ENCODE data around the gene SLC38A10.

The SLC38A10 gene

DNA sequence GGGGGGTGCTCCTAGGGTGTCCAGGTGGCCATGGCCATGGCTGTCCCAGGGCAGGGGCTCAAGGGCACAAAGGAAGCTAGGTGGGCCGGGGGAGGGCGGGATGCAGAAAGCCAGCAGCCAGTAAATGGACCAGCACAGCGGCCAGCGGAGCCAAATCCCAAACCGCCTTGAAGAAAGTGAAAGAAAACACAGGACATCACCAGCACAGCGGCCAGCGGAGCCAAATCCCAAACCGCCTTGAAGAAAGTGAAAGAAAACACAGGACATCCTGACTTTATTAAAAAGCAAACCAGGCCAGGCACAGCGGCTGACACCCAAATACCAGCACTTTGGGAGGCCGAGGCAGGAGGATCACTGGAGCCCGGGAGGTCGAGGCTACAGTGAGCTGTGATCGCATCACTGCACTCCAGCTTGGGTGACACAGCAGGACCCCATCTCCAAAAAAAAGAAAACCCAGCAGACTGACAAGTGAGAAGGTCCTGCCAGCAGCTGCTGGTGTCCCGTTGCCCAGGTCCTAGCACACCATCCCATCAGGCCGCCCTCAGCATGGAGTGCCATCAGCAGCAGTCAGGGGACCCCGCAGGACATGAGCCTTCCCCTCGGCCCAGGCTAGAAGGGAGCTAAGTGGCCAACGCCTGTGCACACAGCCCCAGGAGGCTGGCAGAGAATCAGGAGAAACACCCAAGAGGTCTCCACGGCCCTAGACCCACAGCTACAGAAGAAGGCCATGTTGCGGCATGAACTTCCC lies 17.0 kb downstream of the SLC38A10 start:
- no peak for DNase-seq (ENCODE audit: low read depth)

DNA sequence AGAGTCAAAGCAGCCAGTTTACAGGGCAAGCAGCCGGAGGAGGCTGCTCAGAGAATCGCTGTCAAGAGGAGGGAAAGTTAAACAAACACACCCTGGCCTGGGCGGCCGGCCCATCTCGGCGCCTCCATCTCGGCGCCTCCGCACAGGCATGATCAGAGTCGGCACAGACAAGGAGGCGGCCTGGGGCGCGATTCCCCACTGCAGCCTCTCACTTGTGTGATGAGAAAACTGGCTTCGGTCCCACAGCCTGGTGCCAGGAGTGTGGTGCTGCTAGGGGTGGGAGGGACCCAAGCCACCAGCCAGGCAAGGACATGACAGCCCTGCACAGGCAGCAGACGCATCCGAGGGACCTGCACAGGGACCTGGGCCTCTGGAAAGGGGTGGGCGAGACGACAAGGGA lies 17.7 kb downstream of the SLC38A10 start:
- no peak for DNase-seq (ENCODE audit: low read depth)

DNA sequence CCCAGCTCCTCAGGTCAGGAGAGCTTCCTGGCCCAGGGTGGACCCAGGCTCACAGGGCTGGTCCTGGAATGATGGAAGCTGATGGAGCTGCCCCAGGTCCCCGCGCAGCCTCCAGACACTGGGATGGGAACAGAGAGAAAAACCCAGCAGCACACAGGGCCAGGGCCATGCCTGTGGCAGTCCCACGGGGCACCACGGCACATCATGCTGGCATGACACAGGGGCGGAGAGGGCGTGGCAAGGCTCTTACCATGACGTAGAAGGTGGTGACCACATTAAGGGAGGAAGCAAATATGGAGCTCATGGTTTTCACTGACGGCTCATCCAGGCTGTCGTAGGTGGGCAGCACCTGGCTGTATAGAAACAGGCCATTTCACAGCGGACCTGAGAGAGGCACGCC lies 18.3 kb downstream of the SLC38A10 start:
- DNase-seq (ENCODE audit: low read depth): no peak

DNA sequence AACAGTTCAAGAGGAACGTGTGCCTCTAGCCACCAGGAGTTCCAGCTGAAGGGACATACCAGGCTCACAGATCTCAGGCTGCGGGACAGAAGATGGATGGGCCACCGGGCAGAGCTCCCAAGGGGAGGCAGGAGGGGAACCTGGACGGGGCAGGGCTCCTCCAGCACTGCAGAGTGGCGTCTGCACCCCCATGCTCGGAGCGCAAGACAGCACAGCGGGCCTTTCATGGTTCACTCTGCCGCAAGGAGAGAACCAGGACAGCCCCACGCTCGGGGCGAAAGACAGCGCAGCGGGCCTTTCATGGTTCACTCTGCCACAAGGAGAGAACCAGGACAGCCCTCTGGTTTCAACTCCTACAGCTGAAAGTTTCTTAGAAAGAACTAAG lies 20.6 kb downstream of the SLC38A10 start:
- DNase-seq (ENCODE audit: low read depth): no peak

DNA sequence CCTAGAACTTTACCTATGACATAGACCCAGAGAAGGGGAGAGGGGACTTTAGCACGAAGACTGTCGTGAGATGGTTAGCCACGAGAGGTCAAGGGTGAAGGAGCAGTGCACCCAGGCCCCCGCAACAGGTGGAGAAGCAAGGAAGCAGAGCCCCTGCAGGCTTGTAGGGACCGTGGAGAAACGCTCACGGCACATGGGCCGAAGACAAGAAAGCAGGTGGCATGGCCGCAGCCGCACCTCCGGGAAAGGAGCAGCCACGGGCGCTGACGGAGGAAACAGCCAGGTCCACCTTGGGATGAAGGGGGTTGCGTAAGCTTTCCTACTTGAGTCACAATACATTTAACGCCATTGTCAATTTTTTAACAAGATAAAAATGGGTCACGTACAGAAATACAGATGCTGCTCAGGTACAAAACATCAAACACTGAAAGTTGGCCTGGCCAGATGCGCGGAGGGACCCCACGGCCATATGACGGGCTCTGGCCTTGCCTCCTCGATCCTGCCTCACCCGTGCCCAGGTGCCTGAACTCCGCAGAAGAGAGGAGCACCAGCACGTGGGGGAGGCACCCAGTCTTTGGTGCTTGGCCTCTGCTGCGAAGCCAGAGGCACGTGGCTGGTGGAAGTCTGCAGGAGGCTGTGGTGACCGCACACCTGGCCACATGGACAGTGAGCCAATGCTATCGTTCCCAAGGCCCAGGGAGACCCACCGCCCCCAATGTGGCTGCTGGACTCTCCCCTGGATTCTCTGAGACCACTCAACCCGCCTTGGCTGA lies 21.2 kb downstream of the SLC38A10 start:
- DNase-seq (ENCODE audit: low read depth): no peak

DNA sequence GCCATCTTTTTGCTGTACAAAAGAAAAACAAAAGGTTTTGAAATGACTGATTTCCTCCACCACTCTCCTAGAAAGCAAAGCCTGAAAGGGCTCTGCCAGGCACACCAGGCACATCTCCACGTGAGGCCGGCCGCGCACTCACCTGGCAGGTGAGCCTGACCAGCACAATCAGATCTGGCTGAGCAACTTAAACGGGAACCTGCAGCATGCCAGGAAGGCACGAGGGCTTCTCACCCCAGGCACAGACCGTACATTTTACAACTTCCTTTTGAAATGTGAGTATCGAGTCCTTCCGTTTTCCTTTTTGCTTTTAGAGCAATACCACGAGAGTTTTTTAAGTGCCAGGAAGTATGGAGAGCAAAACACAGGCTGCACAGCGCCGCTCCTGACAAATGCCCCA lies 22.5 kb downstream of the SLC38A10 start:
- DNase-seq (ENCODE audit: low read depth): no peak

DNA sequence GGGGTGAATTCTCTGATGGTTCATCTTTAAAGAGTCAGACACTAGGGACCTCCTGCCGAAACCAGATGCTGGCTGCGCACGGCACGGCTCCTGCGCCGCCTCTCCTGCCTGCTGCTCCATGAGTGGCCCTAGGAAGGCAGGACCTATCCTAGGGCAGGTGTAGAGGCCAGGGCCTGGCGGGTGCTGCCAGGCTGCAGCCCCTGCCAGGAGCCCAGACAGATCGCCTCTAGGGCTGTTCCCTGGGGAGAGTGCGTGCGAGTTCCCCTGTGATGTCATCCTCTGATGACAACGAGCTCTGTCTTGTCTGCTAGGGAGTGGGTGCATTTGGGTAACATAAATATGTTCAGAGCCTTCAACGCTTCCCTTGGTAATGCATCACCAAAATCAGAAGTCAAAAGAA lies 23.9 kb downstream of the SLC38A10 start:
- DNase-seq (ENCODE audit: low read depth): no peak

DNA sequence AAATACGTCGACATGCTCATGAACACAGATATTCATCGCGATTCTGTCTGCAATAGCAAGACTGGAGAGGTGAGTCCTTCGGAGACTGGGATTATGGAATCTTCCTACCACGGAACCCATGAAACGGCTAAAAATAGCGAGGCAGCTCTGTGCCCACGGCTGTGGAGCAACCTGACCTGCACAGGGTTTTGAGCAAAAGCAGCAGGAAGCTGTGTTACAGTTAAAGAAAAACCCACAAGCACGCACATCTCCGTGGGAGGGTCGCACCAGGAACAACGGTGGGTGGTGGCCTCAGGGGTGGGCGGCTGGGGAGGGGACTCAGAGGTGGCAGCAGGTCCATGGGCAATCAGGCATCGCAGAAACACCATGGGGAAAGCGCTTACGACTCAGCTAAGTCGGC lies 24.8 kb downstream of the SLC38A10 start:
- DNase-seq (ENCODE audit: low read depth): no peak

DNA sequence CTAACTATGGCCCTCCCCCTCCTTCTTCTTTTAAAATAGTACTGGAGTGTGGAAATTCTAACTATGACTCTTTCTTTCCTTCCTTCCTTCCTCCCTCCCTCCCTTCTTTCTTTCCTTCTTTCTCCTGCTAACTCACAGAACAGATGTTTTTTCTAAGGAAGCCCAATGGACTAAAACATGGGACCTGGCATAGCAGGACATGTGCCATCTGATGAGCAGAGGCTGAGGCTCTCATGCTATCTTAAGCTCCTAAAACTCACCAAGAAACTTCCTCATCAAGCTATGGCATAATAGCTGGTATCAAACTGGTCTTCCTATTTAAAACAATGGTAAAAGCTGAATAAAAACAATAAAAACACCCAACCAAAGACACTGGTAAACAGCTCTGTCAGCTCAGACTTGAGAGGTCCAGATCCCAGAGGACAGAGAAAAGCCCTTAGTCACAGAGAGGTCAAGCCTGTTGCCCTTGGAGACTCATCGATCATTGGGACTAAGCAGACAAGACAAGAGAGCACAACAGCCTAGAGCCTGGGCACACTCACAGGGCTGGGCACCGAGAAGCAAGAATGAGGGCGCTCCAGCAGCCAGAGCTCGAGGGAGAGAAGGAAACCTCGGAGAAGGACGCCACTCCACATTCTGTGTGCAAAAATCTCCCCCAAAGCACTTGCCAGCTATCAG lies 27.6 kb downstream of the SLC38A10 start:
- DNase-seq (ENCODE audit: low read depth): no peak

DNA sequence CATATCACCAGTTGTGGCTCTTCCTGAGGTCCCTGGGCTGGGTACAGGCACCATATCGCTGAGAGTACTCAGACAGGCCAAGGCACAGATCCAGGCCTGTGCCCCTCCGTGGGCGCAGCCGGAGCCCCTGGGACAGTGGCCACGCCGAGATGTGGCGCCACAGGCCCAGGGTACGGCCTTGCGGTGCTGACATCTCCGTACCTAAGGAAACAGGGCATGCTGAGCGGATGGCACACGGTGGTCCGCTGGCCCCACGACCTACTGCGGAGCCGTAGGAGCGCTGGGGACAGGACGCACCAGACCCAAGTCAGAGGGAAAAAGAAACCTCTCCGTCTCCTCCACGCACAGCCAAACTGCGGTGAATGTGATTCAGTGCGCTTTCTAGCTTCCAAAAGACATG lies 29.5 kb downstream of the SLC38A10 start:
- no peak for DNase-seq (ENCODE audit: low read depth)

DNA sequence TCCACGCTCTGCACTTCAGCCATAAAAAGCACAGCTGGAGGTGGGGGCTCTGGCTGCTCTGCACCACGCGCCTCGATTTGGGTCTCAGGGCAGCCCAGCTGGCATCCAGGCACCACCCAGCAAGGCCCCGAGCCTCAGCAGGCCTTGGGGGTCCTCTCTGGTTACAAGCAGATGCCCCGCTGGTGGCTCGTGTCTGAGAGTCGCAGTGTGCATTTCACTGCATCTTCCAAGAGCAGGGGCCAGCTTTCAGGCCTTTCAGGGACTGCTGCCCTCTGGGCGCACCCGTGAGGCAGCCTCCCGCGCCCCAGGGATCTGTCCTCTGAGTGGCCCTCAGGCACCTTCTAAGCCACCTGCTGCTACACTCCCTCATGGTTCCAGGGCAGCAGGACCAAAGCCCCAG lies 30.5 kb downstream of the SLC38A10 start:
- no peak for DNase-seq (ENCODE audit: low read depth)

DNA sequence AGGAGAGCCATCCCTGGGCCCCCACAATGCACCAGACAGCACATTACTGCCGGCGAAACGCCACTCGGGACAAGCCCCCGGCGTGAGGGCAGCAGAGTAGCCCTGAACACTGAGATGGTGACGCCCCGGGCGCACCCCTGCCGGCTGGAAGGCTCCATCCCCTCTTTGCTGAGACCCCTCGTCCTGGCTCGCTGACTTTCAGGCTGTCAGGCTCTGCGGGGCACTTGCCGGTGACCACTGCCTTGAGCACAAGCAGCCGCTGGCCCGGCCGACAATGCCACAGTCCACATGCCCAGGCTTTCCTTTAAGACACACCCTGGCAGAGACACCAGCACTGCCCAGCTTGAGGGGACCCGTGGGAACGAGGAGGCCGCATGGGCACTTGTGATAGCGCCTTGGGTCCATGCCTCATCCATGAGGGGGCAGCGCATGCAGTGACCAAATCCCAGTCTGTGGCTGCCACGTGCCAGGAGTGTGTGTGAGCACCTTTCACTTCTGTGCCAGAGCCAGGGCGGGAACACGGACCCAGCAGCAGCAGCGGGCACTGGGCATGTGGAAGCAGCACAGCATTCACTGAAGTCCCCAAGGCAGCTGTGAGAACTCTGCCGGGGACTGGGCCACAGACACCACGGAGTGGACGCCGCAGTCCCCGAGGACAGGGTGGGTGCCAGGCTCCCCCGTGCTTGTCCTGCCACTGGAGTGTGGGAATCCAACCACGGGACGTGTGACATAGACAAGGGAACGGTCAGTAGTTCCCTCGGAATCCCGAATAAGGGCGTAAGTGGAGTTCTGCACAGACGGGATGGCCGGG lies 31.5 kb downstream of the SLC38A10 start:
- DNase-seq (ENCODE audit: low read depth): no peak

DNA sequence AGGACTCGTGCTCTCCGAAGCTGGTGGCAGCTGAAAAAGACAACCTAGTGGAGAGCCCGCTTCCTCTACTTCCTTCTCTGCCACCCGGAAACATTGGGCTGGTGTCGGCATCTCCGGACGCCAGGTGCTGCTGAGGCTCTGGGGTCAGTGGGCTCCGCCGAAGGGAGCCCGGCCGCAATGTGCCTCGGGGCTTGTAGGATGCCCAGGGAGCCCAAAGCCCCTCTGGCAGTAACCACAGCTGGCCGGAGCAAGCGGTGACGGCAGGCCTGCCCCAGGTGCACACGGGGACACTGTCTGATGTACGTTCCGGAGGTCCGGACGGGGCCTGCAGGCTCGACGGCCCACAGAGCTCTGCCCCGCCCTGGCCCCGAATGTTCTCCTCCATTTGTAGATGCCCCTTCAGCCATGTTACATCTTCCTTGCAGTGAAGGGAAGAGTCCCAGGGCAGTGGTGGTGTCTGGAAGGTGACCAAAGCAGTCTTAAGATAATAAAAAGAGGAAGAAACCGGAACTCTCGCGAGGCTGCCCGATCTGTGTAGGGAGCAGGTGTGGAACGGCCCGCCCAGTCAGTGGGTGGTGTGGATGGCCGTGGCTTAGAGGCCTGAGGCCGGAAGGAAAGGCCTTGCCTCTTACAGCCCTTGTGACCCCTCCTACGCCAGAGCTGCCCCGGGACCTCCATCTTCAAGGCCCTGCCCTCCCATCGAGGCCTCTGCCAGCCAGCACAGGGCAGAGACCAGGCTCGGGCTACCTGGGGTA lies 33.3 kb downstream of the SLC38A10 start:
- no peak for DNase-seq (ENCODE audit: low read depth)

DNA sequence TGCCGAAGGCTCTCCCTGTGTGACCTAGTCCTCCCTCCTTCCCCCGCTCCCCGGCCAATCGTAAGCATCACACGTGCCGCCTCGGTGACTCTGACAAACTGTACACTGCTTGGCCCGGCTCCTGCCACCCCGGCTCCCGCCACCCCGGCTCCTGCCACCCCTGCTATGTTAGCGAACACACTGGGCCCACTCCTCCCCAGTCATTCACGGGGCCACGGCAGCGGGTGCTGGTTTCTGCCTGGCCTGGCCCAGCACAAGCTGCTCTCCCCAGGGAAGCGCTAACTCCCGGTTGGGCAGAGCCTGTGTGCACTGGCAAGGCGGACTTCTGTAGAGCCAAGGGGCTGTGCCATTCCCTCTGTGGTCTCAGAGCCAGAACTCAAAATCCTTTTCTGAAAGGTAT lies 34.0 kb downstream of the SLC38A10 start:
- no peak for DNase-seq (ENCODE audit: low read depth)

DNA sequence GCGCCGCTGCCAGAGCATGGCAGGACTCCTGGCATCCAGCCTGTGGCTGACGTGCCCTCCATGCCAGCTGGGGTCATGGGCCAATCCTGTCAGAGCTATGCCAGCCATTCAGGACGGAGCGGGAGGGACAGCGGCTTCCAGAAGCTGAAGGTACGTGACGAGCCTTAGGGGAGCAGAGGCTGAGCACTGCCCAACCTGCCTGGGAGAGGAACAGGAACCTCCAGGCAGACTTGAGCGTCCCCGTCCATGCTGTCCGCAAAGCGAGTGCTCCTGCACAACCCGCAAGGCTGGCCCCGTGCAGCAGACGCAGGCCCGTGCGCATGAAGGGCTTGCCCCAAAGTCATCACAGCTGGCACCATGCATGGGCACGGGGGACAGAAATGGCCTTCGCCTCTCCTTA lies 34.5 kb downstream of the SLC38A10 start:
- DNase-seq (ENCODE audit: low read depth): no peak

DNA sequence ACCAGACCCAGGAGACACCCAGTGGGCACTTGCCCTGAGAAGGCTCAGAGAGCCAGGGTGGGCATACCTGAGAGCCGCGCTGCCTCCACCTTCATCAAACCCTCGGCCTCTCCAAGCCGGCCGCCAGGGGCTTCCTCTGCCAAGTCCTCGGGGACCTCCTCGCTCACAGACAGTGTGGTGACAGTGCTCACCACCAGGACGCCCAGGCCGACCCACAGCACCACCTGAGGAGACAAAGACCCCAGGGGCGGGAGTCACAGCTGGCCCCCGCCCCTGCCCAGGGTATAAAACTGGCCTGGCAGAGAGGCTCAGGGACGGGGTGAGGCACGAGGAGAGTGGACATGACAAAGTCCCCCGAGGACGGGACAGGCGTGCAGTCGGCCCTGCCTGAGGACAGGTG lies 34.9 kb downstream of the SLC38A10 start:
- DNase-seq (ENCODE audit: low read depth): no peak

DNA sequence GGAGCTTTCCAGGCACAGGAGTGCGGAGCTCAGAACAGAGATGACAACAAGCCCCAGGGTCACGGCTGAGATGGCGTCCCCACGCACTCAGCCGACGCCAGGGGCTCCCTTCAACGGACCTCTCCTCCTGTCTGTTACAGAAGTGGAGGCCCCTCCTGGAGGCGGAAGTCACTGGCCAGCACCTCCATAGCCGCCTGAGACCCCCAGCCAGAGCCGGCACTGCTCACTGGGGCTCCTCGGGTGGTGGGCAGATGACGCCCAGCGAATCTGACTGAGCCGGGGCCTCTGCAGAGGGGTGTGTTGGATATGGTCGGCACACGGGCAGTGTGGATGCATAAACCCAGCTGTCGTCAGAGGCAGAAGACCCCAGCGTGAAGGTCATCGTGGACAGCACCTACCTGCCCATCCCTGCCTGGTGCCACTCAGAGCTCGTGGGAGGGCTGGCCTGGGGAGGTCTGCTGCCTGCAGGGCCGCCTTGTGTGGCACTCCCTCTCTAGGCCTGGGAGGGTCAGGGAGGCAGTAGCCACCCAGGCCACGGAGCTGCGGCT lies 36.0 kb downstream of the SLC38A10 start:
- no peak for DNase-seq (ENCODE audit: low read depth)

DNA sequence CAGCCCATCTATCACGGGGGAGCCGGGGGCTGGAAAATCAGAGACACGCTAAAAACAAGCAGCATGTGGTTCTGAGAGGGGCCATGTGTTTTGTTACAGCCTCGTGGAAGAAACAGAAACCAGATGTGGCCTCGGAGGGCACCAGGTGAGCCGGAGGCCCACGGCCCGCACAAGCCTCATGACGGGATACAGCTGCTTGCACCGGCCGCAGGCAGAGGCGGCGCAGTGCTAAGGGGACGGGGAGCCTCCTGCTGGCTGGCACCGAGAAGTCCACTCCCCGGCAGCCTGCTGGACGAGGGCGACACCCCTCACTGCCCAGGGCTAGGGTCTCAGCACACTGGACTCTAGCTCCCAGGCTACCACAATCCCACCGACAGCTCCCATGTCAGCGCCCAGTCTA lies 36.8 kb downstream of the SLC38A10 start:
- DNase-seq (ENCODE audit: low read depth): no peak

DNA sequence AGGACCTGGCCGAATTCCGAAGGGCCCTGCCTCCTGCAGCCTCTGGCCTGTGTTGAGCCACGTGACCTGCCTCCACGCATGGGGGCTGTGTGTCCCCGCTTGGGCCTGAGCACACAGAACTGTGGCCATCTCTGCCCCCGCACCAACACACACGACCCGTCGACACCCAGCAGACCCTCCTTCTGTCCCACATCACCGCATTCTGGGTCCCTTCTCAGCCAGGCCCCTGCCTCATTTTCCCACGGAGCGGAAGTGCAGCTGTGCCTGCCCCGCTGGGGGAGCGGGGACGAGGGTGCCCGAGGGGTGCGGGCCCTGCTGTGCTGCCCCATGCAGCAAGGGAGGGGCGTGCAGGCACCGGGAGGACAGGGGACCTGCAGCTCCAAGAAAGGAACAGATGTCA lies 37.6 kb downstream of the SLC38A10 start:
- no peak for DNase-seq (ENCODE audit: low read depth)

DNA sequence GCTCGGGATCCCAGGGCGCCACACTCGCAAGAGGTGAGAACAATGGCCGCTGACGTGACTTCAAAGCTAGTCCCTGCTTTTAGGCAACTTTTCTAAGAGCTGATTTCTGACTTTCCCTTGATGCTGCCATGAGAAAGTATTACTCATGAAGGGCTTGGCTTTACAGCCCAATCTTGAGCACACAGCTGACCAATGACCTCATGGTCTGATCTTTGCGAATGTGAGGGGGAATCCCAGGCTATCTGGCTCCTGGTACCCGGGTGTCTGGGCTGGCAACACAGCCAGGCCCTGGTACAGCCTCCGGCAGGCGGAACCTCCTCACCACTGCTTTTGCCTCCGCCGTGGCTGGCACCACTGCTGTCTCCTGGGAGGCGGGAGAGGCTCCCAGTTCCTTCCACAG lies 38.5 kb downstream of the SLC38A10 start:
- DNase-seq (ENCODE audit: low read depth): no peak

DNA sequence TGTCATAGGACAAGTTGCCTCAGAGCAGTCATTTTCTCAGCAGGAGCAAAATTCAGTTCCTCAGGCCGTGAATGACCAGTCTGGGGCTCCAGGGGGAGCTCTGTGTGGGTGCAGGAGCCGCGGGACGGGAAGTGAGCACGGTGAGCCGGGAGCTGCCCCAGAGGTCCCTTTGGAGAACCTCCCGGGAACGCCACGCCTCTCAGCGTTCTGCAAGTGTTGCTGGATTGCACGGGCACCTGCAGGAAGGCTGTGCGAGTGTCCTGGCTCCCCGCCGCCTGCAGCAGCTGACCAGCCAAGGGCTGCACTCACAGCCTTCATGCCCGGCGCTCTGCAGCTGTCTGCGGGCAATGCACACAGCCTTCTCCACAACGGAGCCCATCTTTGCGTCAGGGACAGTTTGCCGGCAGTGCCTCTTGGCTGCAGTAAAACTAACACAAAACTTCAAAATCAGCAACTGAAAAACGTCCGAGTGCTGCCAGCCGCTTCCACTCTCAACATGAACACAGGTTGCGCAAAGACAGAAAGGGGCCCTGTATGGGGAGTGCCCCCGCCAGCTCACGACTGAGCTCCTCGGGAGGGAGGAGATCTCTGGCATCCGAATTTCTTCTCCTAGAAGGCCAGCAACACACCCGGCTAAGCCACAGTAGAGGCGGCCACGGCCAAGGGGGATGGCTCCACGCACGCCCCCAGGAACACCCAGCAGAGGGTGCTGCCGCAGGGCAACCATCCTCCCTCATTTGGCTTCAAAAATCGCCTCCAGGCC lies 40.0 kb downstream of the SLC38A10 start:
- DNase-seq (ENCODE audit: low read depth): no peak

All from HS-27A (cell line).